Measurements from ENCODE around the gene PPP2R1B. TPM values are rescaled to one million over a fixed set of nuclear protein-coding genes. Genes with fewer than 3 reads are reported as not detected.

The PPP2R1B gene
- total RNA-seq, 4 donors from 2014 or later = 11.1 to 21.9 (median 20.5) TPM

GRCh38 chr11:111735262-111736116 is 30.7 kb downstream of the PPP2R1B start:
- ATAC-seq = peak; percentile 84
- Histone ChIP-seq H3K27me3 (no peaks in the 10 kb centered on the region), H3K9me3 (no peaks in the 10 kb centered on the region), H3K27ac (peak overlapping the region; percentile 94 to 97 (median 96)), H3K36me3 (peaks cover 0 to 8% of the 10 kb centered on the region in 2 donors), H3K4me3 (peak overlapping the region; percentile 30 to 50), H3K4me1 (peaks cover 24 to 87% (median 70%) of the 10 kb centered on the region in 3 donors)
- TF ChIP-seq POLR2AphosphoS5 (IDR thresholded peaks at IDR 0.05) (peak; percentile 91), CTCF (IDR thresholded peaks at IDR 0.05) (no peak)
- WGBS, 2 donors (ENCODE audit: low coverage in 1 of 2) = 3 to 7% methylated on average over 5 to 6 of the region's 19 CpGs

- ATAC-seq = no peak
- TF ChIP-seq POLR2AphosphoS5 (IDR thresholded peaks at IDR 0.05) = no peak
- no peak for TF ChIP-seq POLR2A (IDR thresholded peaks at IDR 0.05)
- no peak for TF ChIP-seq EP300 (IDR thresholded peaks at IDR 0.05)
- no peak for TF ChIP-seq CTCF (IDR thresholded peaks at IDR 0.05)
- Histone ChIP-seq H3K27me3 (no peaks in the 10 kb centered on the region), H3K36me3 (peaks cover 0 to 3% of the 10 kb centered on the region in 2 donors), H3K4me1 (peaks cover 24 to 93% (median 74%) of the 10 kb centered on the region in 3 donors), H3K4me3 (peak overlapping the region in 1 of 2 donors; percentile 50), H3K9me3 (no peaks in the 10 kb centered on the region), H3K27ac (peak overlapping the region; percentile 94 to 97 (median 96))
- WGBS, 2 donors (ENCODE audit: low coverage in 1 of 2) = 31 to 43% methylated on average over 5 of the region's 6 CpGs
Measured at GRCh38 chr11:111734954-111735261, 31.3 kb downstream of the PPP2R1B start.

DNA sequence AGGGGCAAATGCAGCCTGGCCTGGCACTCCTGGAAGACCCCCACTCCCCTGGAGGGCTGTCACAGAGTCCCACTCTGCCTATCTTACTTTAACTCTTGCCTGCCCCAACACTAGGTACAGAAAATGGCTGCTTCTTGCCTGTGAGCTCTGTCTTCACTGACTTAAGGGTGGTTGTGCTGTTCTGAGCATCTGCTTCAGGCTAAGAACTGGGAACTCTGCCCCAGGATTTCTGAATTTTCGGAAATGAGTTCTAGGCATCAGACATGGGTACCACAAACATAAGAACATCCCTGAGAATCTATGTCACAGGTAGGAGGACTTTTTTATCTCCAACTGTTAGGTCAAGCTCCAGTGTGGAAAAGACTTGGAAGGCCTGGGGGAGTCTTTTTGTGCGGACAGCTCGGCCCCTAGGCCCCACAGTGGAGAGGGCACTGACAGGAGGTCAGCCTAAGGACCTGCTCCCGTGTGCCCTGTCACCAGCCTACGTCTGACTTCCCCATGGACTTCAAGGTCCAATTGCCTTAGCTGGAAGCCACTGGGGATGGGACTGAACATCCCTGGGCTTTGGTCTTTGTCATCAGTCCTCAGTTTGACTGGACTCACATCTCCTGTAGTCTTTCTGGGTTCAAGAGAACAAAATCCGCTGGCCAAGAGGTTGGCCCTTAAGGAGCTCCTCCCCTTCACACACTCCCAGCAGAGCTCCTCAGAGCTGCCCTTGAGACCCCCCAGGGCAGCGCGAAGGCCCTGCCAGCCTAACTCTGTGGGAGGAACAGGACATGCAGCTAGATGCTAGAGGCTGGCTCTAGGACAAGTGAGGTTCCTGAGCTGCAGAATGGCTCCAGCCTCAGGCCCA is 31.9 kb downstream of the PPP2R1B start:
- H3K36me3 ChIP-seq = peaks cover 0 to 2% of the 10 kb centered on the region in 2 donors
- peak overlapping the region in 1 of 2 donors; percentile 50 for H3K4me3 ChIP-seq
- 79% methylated on average over 3 of the region's 8 CpGs; no CpG with 5 or more reads in 1 of the 2 donors for WGBS, 2 donors (ENCODE audit: low coverage in 1 of 2)
- H3K27me3 ChIP-seq = no peaks in the 10 kb centered on the region
- no peak for TF ChIP-seq POLR2A (IDR thresholded peaks at IDR 0.05)
- no peak for TF ChIP-seq EP300 (IDR thresholded peaks at IDR 0.05)
- no peak for TF ChIP-seq POLR2AphosphoS5 (IDR thresholded peaks at IDR 0.05)
- no peak for TF ChIP-seq CTCF (IDR thresholded peaks at IDR 0.05)
- H3K4me1 ChIP-seq = peaks cover 24 to 99% (median 79%) of the 10 kb centered on the region in 3 donors
- peak overlapping the region; percentile 94 to 97 (median 96) for H3K27ac ChIP-seq
- H3K9me3 ChIP-seq = no peaks in the 10 kb centered on the region
- ATAC-seq = no peak

DNA sequence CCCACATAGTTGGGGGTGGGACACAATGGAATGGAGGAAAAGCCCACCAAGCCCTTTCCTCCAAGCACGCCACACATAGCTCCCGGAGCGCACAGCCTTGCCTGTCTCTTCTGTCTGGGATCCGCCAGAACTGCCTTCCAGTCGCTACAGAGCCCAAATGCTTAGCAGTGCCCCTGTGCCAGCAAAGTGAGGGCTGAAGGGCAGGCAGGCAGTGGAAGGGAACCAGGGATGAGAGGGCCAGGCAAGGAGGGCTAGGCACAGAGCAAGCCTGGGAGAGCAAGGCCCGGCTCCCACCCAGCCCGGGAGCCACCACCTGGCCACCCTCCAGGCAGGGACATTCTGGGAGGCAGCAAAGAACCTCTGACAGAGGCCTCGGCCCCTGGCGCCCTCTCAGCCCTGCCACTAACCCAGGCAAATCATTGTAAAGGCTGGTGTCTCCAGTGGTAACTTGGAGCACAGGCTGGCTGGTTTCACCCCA is 32.5 kb downstream of the PPP2R1B start:
- ATAC-seq = no peak
- Histone ChIP-seq H3K27me3 (no peaks in the 10 kb centered on the region), H3K4me1 (peaks cover 24 to 99% (median 81%) of the 10 kb centered on the region in 3 donors), H3K9me3 (no peaks in the 10 kb centered on the region), H3K4me3 (no peak overlapping the region), H3K27ac (peak overlapping the region; percentile 94 to 97 (median 96)), H3K36me3 (no peaks in the 10 kb centered on the region)
- no peak for TF ChIP-seq POLR2AphosphoS5 (IDR thresholded peaks at IDR 0.05)
- no peak for TF ChIP-seq CTCF (IDR thresholded peaks at IDR 0.05)
- no peak for TF ChIP-seq EP300 (IDR thresholded peaks at IDR 0.05)
- no peak for TF ChIP-seq POLR2A (IDR thresholded peaks at IDR 0.05)
- no CpG with 5 or more reads among the region's 9 CpGs for WGBS, 2 donors (ENCODE audit: low coverage in 1 of 2)
